GM18868 (cell line): ENCODE data around the gene UBAC2.
"Not testable (repeated sequence)": the region's sequence is repeated elsewhere in the genome, so short reads cannot be mapped to it uniquely, and the experiment has no call there.

Experiments
- ATAC-seq: cut with Tn5 transposase; IDR thresholded peaks from one replicate; pipeline ENCODE4 v1.9.1; 2021; ENCODE audit warnings: mild to moderate bottlenecking, moderate library complexity; ENCODE audit not compliant: unreplicated experiment

The UBAC2 gene

DNA sequence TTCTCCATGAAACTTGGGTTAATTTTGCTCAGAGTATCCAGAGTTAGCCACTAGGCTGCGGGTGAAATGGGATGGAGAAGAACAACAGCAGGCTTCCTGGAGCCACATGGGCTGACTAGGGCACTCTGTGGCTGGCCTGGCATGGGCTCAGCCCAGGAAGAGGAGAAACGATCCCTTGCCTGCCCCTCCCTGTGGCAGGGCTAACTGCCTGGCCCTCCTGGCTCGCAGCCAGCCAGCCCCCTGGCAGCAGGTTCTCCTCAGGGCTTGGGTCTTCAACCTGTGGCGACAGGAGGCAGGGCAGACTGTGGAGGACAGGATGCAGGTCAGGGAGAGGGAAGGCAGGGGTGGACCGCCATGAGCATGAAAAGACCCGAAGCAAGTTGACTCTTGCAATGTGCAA is 185.3 kb downstream of the UBAC2 start:
- no peak for ATAC-seq

DNA sequence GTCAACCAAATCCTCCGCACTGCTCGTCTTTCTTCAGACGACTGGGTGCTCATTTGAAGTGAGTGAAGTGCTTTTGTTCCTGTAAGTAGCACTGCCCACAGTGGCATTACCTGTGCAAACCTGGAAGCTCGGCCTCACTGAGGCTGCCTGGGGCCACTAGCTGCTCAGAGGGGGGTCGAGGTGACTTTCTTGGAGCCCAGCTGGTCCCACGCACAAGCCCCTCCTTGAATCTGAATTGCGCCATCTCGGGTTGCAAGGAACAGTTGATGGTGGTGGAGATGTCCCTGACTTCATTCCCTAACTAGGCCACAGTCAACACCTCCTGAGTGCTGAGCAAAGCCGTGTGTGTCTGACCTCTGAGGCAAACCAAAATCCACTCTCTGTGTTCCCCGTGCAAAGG is 185.8 kb downstream of the UBAC2 start:
- ATAC-seq = no peak

DNA sequence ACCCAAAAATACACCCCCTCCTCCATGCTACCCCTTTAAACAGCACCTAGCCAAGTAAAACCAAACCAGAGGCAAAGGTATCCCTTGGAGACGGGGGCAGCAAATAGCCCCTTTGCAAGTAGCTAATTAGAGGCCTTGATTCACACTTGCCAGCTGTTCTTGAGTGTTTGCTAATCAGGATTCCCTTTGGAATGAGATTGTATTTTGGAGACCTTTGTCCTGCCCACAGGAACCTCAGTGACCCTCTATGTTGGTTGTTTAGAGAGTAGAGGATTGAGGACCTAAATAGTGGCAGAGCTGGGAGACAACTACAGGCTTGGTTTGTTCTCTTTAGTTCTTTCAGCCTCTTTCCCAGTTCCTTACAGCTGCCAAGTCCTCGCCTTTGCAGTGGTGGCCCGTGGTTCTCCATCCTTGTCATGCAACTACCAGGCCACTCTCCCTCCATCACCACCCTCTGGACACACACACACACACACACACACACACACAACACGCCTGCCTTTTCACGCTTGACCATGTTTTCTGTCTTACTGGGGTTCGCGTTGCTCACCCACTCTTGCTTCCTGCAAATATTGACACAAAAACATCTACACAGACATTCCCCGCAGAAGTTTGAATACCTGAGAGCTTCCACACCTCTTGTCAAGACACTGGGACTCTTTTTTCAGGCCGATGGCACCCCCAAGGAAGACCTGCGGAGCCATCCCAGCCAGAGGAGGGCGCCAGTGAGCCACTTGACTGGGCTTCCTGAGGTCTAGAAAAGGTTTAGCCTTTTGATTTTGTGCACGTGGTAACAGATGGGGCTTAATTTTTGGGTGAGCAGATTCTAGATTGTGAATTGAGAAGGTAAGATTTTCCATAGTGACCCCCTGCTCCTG is 186.5 kb downstream of the UBAC2 start:
- ATAC-seq = peak; percentile 75

DNA sequence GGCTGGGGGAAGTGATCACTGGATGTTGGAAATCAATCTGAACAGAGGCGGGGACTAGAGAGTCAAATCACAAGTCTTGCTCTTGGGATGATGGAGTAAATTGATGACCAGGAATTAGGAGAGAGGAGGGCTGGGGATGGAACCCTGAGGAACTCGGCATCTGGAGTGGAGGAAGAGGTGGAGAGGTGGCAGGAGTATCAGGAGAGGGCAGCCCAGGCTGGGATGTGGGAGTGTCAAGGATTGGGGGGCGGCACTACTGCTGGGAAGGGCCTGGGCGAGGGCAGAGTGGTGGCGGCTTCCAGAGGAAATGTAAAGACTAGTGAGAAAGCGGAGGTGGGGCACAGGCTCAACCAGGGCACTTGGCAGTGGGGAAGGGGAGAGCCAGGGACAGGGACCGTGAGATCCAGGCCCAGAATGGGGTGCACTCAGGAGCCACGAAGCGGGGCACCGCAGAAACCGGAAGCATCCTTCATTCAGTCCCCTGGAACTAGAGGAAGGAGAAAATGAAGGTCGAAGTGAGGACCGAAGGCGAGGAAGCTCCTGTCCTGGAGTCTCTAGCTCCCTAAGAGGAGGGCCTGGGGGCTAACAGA is 187.8 kb downstream of the UBAC2 start:
- ATAC-seq = no peak

DNA sequence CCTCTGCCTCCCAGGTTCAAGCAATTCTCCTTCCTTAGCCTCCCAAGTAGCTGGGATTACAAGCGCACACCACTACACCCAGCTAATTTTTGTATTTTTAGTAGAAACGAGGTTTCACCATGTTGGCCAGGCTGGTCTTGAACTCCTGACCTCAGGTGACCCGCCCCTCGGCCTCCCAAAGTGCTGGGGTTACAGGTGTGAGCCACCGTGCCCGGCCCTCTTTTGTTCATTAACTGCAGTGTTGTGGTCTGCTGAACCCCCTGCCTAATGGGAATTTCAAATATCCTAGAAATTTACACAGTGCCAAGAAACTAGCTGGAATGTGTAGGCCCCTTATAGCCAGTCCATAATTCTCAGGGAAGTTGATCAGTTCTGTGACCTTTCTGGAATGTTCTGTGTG is 188.4 kb downstream of the UBAC2 start:
- ATAC-seq = not testable (repeated sequence)

DNA sequence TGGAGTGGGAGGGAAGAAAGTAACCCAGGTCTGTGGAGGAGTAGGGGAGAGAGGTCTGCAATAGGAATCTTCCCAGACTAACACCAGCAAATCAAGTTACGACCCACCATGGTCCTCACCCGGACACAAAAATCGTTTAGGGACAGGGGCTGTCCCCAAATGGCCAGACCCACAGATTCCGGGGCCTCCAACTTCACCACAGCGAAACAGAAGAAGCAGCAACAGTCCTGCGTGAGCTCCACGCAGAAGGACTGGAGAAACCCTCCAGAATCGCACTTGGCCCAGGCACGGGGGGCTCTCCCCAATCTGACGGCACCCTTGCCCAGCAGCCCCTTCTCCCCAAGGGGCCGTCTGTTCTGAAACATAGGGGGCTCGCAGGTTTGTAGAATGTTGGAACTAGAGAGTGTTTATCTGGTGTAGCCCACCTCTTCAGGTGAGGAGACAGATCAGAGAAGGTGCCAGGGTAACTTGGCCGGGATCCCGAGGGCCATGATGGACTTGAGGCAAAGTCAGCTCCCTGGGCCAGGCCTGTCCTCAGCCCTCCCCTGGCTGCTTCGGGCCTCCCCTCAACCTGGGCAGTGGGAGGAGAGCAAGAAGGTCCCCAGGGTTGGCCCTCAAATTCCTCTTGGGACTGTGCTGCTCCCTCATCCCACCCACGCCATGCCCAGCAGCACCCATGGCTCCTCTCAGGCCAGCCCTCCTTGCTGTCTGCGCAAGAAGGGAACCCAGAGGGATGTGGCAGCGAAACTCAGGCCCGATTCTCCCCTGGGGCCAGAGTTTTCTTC is 189.1 kb downstream of the UBAC2 start:
- no peak for ATAC-seq

DNA sequence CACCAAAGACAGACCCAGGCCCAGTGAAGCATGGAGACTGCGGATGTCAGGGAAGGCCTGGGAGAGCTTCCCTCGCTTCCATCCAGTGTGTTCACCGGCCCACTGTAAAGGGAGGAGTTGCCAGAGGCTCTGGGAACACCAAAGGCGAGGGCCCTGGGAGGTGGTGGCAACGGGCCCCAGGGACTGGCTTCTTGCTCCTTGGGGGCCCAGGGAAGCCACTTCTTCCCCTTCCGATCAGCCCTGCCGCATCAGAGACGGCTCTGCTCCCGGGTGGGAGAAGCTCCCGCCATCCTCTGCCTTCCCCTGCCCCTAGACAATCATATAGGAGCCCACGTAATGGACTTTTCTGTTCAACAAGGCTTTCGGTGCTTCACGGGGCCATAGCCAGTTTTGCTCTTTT is 189.9 kb downstream of the UBAC2 start:
- ATAC-seq = no peak

DNA sequence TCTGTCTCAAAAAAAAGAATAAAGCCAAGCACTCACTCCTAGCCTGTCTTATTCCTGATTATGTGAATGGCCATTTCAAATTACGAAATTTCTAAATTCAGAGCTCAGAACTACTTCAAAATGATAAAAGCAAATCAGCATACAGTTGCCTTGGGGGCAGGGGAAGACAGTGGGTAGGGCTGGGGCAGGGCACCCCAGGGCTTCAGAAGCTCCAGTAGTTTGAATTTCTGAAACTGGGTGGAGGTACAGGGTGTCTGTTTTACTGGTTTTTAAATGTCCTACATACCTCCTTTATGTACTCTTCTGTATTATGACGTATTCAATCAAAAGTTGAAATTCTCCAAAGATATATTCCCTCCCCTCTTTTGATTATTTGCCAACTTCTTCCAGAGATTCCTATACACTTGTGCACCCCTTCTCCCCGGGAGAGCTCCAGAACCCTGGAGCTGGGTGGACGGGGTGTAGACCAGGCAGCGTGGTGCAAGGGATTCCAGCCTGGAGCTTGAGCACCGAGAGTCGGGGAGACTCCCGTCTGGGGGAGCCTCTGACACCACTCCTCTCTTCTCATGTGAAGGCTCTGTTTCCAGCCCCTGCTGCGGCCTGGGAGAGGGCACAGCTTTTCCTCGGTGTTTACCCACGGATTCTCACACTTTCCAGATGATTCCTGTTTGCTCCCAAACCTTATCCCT is 191.3 kb downstream of the UBAC2 start:
- no peak for ATAC-seq

DNA sequence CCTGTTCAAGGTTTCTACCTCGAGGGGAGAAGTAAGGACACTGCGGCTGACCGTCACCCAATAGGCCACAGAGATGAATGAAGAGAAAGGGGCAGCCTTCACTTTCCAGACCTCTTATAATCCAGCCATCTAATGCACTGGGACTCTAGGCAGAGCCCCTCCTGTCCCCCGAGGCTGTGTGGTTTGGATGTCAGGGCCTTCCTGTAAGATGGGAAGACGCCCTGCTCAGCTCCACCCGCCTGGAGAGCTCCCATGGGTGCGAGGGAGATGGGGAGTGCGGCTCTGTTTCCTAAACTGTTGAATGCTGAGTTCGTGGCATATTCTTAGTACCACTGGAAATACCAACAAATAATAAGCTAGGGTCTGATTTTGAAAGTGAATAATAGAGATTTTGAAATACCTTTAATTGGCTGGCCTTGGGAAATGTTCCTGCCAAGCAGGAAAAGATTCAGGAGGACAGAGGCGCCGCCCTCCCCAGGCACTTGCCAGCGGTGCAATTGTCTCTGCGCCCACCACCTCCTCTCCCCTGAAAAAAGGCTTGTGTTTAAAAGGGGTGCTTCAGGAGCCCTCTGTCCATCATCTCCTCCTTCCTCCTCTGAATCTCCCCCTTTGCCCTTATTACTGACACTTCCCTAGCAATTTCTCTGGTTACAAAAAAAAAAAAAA is 191.9 kb downstream of the UBAC2 start:
- no peak for ATAC-seq

DNA sequence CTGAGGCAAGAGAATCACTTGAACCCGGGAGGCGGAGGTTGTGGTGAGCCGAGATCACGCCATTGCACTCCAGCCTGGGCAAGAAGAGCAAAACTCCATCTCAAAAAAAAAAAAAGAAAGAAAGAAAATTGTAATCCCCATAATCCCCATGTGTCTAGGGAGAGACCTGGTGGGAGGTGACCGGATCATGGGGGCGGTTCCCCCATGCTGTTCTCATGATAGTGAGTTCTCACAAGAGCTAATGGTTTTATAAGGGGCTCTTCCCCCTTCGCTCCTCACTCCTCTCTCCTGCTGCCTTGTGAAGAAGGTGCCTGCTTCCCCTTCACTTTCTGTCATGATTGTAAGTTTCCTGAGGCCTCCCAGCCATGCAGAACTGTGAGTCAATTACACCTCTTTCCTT is 192.7 kb downstream of the UBAC2 start:
- ATAC-seq = not testable (repeated sequence)

DNA sequence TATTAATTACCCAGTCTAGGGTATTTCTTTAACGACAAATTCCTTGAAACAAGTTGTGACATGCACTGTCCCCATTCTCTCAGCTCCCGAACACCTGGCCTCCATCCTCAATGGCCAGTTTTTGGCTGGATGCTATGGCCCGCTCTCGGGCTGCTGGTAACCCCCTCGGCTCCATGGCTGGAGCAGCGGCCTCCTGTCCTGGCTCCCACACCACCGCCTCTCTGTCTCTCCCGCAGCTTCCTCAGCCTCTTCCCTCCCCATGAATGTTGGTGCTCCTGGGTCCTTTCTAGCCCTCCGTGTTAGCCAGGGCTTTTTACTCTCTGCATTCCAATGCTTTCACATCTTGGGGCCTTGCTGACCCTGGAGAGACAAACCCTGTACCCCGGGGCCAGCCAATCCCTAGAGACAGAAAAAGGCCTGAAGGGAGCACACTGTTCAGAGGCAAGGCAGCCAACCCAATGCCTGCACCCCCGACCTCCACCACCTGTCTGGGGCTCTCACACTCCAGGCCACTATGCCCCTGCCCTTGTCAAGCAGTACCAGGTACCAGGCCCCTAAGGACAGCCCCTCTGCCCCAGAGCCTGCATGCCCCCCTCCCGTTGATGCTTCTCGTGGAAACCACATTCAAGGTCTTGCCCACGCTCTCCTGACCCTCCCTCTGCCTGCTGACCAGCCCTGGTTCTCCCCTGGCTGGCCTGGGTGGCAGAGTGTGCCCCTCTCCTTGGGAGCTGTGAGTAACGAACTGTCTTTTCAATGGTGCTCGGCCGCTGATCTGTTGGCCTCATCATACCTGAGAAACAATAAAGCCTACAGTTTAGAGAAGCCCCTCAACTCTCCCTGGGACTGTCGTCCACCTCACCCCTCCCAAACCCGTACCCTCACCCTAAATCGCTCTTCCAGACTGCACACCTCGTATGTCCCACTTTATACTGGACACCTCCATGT is 193.4 kb downstream of the UBAC2 start:
- ATAC-seq = no peak

DNA sequence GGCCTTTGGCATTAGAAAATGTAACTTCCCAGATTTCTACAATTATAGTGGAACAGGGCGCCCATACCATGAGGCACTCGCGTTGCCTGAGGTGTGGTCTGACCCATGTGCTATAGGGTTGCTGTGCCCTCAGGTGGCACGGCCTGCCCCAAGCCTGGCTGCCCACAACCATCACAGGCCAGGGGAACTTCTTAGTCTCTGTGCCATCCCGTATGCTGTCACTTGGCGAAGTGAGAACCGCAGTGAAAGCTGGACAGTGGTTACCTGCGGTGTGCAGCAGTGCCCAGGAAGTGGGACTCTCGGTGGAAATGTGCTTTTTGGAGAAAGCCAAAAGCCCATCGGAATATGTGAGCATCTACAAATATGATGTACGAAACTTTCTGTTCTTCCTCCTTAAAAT is 194.8 kb downstream of the UBAC2 start:
- ATAC-seq = no peak

DNA sequence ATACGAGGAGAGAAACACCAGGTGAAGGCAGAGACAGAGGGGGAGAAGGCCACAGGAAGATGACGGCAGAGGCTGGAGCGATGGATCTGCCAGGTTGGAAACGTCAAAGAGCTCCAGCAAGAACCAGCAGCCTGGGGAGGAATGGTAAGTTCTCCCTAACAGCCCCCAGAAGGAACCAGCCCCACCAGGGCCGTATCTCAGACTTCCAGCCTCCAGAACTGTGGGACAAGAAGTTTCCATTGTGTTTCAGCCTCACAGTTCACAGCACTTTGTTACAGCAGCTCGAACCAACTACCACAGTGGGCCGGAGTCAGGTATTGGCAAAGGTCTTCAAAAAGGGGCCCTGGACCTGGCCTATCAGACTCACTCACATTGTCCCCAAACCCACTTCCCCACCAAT is 195.8 kb downstream of the UBAC2 start:
- no peak for ATAC-seq

DNA sequence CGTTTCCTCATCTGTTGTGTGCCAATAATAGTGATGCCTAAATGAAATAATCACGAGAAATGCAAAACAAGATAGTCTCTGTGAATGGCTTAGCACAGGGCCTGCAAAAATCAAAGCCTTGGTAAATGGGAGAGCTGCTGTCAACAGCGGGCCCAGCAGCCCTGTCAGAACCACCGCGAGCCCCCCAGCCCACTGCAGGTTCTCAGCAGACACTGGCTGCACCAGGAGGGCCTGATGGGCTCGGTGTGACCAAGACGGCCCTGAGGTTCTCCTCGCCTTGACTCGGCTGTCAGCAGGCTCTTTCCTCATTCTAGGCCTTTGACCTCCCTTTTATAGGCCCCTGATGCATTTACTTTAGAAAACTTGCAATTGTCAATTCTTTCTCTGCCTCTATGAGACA is 197.4 kb downstream of the UBAC2 start:
- ATAC-seq = no peak

DNA sequence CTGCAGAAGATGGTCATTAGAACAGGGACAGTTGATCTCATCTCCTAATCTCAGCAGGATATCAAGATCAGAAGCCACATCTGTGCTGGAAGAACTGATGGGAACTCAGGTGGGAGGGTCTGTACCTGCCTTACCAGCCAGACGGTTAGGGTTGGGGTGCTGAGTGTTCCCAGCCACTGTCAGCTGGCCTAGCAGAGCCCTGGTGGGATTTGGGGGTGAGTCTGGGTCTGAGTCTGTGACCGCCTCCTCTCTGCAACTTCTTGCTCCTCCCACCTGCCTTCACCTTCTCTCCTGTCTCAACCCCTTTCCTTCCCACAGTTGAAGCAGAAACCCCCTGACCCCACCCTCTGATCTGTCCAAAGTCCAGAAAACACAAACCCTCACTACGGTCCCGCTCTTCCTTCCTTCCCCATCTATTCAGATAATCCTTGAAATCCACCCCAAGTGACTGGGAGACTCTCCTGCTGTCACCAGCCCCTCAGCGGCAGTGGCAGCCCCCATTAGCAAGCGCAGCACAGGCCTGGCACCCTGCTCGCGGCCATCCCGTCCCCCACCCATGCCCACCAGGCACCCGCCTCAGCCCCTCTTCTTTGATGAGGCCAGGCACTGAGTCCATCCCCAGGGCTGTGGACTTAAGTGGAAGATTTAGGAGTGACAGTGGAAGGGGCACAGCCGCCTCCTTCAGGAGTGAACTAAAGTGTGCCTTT is 198.4 kb downstream of the UBAC2 start:
- no peak for ATAC-seq

DNA sequence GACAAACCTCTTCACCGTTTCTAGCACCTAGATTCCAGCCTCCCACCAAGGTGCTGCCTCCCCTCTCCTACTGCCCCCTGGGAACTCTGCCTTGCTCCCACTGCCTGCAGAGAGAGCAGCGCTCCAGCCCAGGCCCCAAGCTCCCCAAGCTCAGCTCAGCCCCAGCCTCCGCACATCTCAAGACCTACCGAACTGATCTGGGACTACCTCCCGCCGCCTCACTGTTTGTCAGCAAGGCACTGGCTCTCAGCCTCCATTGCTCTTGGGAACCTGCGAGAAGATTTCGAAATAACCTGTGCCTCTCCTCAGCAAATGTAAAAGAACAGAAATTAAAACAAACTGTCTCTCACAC is 198.9 kb downstream of the UBAC2 start:
- ATAC-seq = no peak

DNA sequence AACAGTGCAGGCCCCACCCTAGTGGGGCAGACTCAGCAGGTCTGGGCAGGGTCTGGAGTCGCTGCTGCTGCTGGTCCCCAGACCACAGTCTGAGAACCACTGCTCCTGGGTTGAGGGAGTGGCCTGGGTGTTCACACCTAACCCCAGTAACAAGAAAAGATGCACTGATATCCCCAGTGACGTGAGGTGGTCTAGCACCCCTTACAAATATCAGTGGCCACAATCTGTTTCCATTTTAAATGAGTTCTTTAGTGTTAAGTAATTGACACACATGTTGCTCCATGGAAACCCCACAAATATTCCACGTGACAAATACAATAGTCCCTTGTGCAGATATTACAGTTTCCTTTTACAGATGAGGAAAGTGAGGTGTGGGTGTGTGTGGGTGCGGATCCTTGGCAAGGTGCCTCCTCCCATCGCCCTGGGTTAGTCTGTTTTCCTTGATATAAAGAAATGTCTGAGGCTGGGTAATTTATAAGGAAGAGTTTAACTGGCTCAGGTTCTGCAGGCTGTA is 202.9 kb downstream of the UBAC2 start:
- ATAC-seq = no peak

DNA sequence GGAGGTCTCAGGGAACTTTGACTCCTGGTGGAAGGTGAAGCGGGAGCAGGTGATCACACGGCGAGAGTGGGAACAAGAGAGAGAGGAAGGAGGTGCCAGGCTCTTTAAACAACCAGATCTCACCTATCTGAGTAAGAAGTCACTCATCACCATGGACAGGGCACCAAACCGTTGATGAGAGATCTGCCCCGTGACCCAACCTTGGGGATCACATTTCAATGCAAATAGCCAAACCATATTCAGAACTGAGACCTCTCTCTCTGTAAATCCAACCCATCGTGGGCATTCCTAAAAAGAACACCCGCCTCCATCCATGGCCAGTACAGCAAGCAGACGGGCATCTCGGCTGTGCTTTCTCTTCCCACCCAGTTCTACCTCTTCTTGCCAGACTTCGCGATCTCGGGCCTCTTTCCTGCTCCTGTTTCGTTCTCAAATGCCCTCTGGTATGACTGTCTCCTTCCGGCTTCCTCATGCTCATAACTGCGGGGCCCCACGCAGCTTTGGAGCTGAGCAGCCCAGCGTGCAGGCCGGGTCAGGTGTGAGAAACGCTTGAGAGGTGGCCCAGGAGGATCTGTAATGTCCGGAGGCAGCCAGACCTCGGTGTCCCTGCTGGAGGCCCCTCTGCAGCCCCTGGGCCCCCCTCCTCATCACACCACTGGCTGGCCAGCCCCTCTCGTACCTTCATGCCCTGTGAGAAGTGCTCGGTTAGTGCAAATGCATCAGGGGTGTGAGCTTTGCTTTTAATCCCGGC is 203.5 kb downstream of the UBAC2 start:
- no peak for ATAC-seq
